H1 (cell line): ENCODE data around the gene RELT. TPM values are rescaled to one million over a fixed set of nuclear protein-coding genes. Genes with fewer than 3 reads are reported as not detected.

Experiments
- CTCF ChIA-PET: fragments of 300-600 bp; sonication (Branson Sonifier 250); formaldehyde crosslinking; loops from one replicate; lab custom pipeline; 2021; ENCODE audit not compliant: partially characterized antibody; lab: Charles Lee
- POLR2A ChIA-PET: fragments of 300-600 bp; sonication (Branson Sonifier 250); formaldehyde crosslinking; loops from one replicate; lab custom pipeline; 2021; ENCODE audit warnings: inconsistent platforms; ENCODE audit not compliant: partially characterized antibody; lab: Charles Lee
- DNase-seq, 2 experiments: peaks; one replicate each; pipeline versions ENCODE4 v3.0.0 to v3.0.0-alpha.2; 2010 to 2022; ENCODE audit warnings: low spot score in 2 of 2, low read depth in 1 of 2, mixed read lengths in 1 of 2
- FAIRE-seq: peaks from 2 replicates; lab custom pipeline; 2011; peaks lifted over from hg19 to GRCh38; lab: Jason Lieb, UNC
- H2AFZ ChIP-seq: 2 replicates; pipeline ENCODE4 v1.8.1; 2012; ENCODE audit warnings: low read length, inconsistent platforms
- H2AK5ac ChIP-seq: 2 replicates; pipeline ENCODE4 v1.6.1; 2013; ENCODE audit warnings: low read depth, low read length
- H2BK120ac ChIP-seq: replicated peaks from 2 replicates; pipeline ENCODE3; 2013; ENCODE audit warnings: low read depth, low read length, inconsistent platforms
- H2BK12ac ChIP-seq: 2 replicates; pipeline ENCODE4 v1.6.1; 2013; ENCODE audit warnings: low read depth, low read length
- H2BK15ac ChIP-seq: 2 replicates; pipeline ENCODE4 v1.6.1; 2013; ENCODE audit warnings: low read length
- H2BK20ac ChIP-seq: 2 replicates; pipeline ENCODE4 v1.6.1; 2013; ENCODE audit warnings: low read length
- H2BK5ac ChIP-seq: 2 replicates; pipeline ENCODE4 v1.6.1; 2013; ENCODE audit warnings: low read depth, low read length
- H3K14ac ChIP-seq: 2 replicates; pipeline ENCODE4 v1.6.1; 2013; ENCODE audit warnings: inconsistent platforms; ENCODE audit not compliant: insufficient read length
- H3K18ac ChIP-seq: 2 replicates; pipeline ENCODE4 v1.6.1; 2013; ENCODE audit warnings: low read length; ENCODE audit errors: extremely low read depth
- H3K23ac ChIP-seq: 2 replicates; pipeline ENCODE4 v1.6.1; 2013; ENCODE audit warnings: inconsistent platforms; ENCODE audit not compliant: insufficient read length
- H3K23me2 ChIP-seq: 2 replicates; pipeline ENCODE4 v1.6.1; 2013; ENCODE audit warnings: low read depth, low read length
- H3K27ac ChIP-seq: 2 replicates; pipeline ENCODE4 v1.6.1; 2011; ENCODE audit warnings: low read depth, low read length, inconsistent platforms
- H3K27me3 ChIP-seq, 4 experiments: replicated peaks in 1 of 4; 1 replicate in 1 of 4; 2 replicates in 3 of 4; pipeline versions ENCODE4 v1.6.1 to v1.8.1; 2011 to 2013; ENCODE audit warnings: low read length in 3 of 4, mild to moderate bottlenecking in 3 of 4, inconsistent platforms in 2 of 4, mixed read lengths in 2 of 4, moderate library complexity in 1 of 4; ENCODE audit not compliant: control insufficient read depth in 3 of 4, insufficient read depth in 3 of 4; ENCODE audit errors: extremely low read depth in 1 of 4
- H3K36me3 ChIP-seq, 4 experiments: 2 replicates each; pipeline versions ENCODE4 v1.6.1 to v1.8.1; 2011 to 2013; ENCODE audit warnings: mild to moderate bottlenecking in 4 of 4, low read length in 3 of 4, moderate library complexity in 2 of 4, control low read depth in 1 of 4, inconsistent platforms in 1 of 4; ENCODE audit not compliant: insufficient read depth in 4 of 4, control insufficient read depth in 2 of 4
- H3K4ac ChIP-seq: replicated peaks from 2 replicates; pipeline ENCODE3; 2013; ENCODE audit warnings: low read length, low read depth, mixed read lengths, inconsistent platforms; ENCODE audit not compliant: insufficient read length
- H3K4me1 ChIP-seq, 4 experiments: replicated peaks in 1 of 4; 1 replicate in 1 of 4; 2 replicates in 3 of 4; pipeline versions ENCODE4 v1.6.1 to v1.8.1; 2011 to 2013; ENCODE audit warnings: low read length in 3 of 4, inconsistent platforms in 2 of 4, mixed read lengths in 1 of 4; ENCODE audit not compliant: insufficient read depth in 4 of 4, control insufficient read depth in 3 of 4
- H3K4me2 ChIP-seq, 2 experiments: 2 replicates each; pipeline versions ENCODE4 v1.6.1 to v1.8.1; 2011 to 2013; ENCODE audit warnings: low read depth in 2 of 2, low read length in 2 of 2, control low read depth in 1 of 2, inconsistent platforms in 1 of 2, mild to moderate bottlenecking in 1 of 2; ENCODE audit not compliant: insufficient read depth in 1 of 2
- H3K4me3 ChIP-seq, 4 experiments: fragments of 200-600, 300-600 bp in 1 of 4; sonication (generic), shearing (Covaris generic), sonication (Bioruptor Twin) in 1 of 4; 2 replicates each; pipeline versions ENCODE4 v1.5.1 to v1.8.1; 2011 to 2016; ENCODE audit warnings: low read length in 4 of 4, low read depth in 3 of 4, control low read depth in 2 of 4, inconsistent platforms in 2 of 4, mild to moderate bottlenecking in 2 of 4, mixed read lengths in 1 of 4, moderate library complexity in 1 of 4; ENCODE audit not compliant: insufficient read depth in 2 of 4; ENCODE audit errors: extremely low read depth in 1 of 4
- H3K56ac ChIP-seq: replicated peaks from 2 replicates; pipeline ENCODE3; 2013; ENCODE audit warnings: low read depth, mild to moderate bottlenecking, mixed read lengths, low read length, inconsistent platforms; ENCODE audit not compliant: insufficient read length
- H3K79me1 ChIP-seq: 2 replicates; pipeline ENCODE4 v1.6.1; 2013; ENCODE audit warnings: low read depth, low read length, control low read depth
- H3K79me2 ChIP-seq, 2 experiments: 2 replicates each; pipeline versions ENCODE4 v1.6.1 to v1.8.1; 2012 to 2013; ENCODE audit warnings: low read length in 2 of 2, mild to moderate bottlenecking in 2 of 2, inconsistent platforms in 1 of 2; ENCODE audit not compliant: insufficient read depth in 2 of 2, control insufficient read depth in 1 of 2
- H3K9ac ChIP-seq, 4 experiments: replicated peaks in 1 of 4; 1 replicate in 1 of 4; 2 replicates in 3 of 4; pipeline versions ENCODE4 v1.6.1 to v1.8.1; 2011 to 2013; ENCODE audit warnings: low read depth in 3 of 4, low read length in 3 of 4, control low read depth in 2 of 4, mild to moderate bottlenecking in 2 of 4, moderate library complexity in 2 of 4, inconsistent platforms in 1 of 4; ENCODE audit errors: extremely low read depth in 1 of 4
- H3K9me3 ChIP-seq, 2 experiments: 2 replicates each; pipeline versions ENCODE4 v1.6.1 to v1.8.1; 2012 to 2013; ENCODE audit warnings: mild to moderate bottlenecking in 2 of 2, moderate library complexity in 2 of 2, control low read depth in 1 of 2, inconsistent platforms in 1 of 2, low read depth in 1 of 2, low read length in 1 of 2, mixed read lengths in 1 of 2; ENCODE audit not compliant: insufficient read depth in 2 of 2
- H4K20me1 ChIP-seq, 2 experiments: replicated peaks in 1 of 2; 2 replicates each; pipeline versions ENCODE3 to v1.8.1; 2011 to 2013; ENCODE audit warnings: inconsistent platforms in 2 of 2, low read length in 2 of 2, mild to moderate bottlenecking in 1 of 2; ENCODE audit not compliant: insufficient read depth in 2 of 2, control insufficient read depth in 1 of 2
- H4K5ac ChIP-seq: 2 replicates; pipeline ENCODE4 v1.6.1; 2013; ENCODE audit warnings: low read length, low read depth, mixed read lengths, inconsistent platforms; ENCODE audit not compliant: insufficient read length
- H4K8ac ChIP-seq: 2 replicates; pipeline ENCODE4 v1.8.0; 2013; ENCODE audit warnings: mild to moderate bottlenecking, moderate library complexity, low read length, inconsistent platforms; ENCODE audit not compliant: insufficient read depth; ENCODE audit errors: extremely low read depth
- H4K91ac ChIP-seq: replicated peaks from 2 replicates; pipeline ENCODE3; 2013; ENCODE audit warnings: low read length, mixed read lengths, inconsistent platforms; ENCODE audit not compliant: insufficient read length
- BACH1 ChIP-seq: IDR thresholded peaks from 2 replicates; pipeline ENCODE4 v1.6.1; 2012; ENCODE audit warnings: low read length, improper control_type of control experiment
- BRCA1 ChIP-seq: IDR thresholded peaks from 2 replicates; pipeline ENCODE4 v1.6.1; 2012; ENCODE audit warnings: low read depth, low read length, improper control_type of control experiment
- CREB1 ChIP-seq: IDR thresholded peaks from 2 replicates; pipeline ENCODE4 v1.6.1; 2012; ENCODE audit warnings: inconsistent platforms
- NANOG ChIP-seq: IDR thresholded peaks from 2 replicates; pipeline ENCODE4 v1.6.1; 2011; ENCODE audit warnings: low read length, low read depth, mild to moderate bottlenecking, inconsistent platforms; ENCODE audit not compliant: insufficient read depth, poor library complexity, severe bottlenecking
- WGBS, 2 experiments: shearing (Covaris generic) in 1 of 2; methylation state at CpG; one replicate each; pipeline versions ENCODE4 v1.1.6 to v1.1.7; 2013 to 2015; ENCODE audit warnings: low lambda C conversion rate in 2 of 2, mixed read lengths in 2 of 2, inconsistent platforms in 1 of 2, low coverage in 1 of 2, missing lambda C conversion rate in 1 of 2; ENCODE audit not compliant: insufficient replicate concordance in 2 of 2, insufficient coverage in 1 of 2, insufficient read length in 1 of 2; ENCODE audit errors: extremely low coverage in 1 of 2, missing lambda C conversion rate in 1 of 2; 5-methylcytosine and 5-hydroxymethylcytosine counted together
- polyA plus RNA-seq, 7 experiments: library from polyadenylated mRNA; depleted of rRNA in 3 of 7; stranded (reverse) in 5 of 7; unstranded in 2 of 7; fragments of >200 nt in 5 of 7; fragments of 200-250 nt in 2 of 7; gene quantifications; 1 replicate in 5 of 7; 2 replicates in 1 of 7; 4 replicates in 1 of 7; pipeline versions ENCODE4 v1.2.1 to v1.2.3, GENCODE V29; 2011 to 2013; ENCODE audit warnings: missing spikeins in 2 of 7, mixed read lengths in 2 of 7
- total RNA-seq: library from RNA; stranded (reverse); fragmentation: NEBNext Ultra II Directional; extraction: Animal tissue kit (Norgen Biotek cat#: 25700); gene quantifications from 2 replicates; pipeline ENCODE4 v1.2.1, GENCODE V29; 2021

The RELT gene
- total and polyA plus RNA-seq, 2 of the 8 experiments (the other 6 are each of a cell fraction or from before 2014, with no cell fraction given), result 3.4 to 5.7 TPM

DNA sequence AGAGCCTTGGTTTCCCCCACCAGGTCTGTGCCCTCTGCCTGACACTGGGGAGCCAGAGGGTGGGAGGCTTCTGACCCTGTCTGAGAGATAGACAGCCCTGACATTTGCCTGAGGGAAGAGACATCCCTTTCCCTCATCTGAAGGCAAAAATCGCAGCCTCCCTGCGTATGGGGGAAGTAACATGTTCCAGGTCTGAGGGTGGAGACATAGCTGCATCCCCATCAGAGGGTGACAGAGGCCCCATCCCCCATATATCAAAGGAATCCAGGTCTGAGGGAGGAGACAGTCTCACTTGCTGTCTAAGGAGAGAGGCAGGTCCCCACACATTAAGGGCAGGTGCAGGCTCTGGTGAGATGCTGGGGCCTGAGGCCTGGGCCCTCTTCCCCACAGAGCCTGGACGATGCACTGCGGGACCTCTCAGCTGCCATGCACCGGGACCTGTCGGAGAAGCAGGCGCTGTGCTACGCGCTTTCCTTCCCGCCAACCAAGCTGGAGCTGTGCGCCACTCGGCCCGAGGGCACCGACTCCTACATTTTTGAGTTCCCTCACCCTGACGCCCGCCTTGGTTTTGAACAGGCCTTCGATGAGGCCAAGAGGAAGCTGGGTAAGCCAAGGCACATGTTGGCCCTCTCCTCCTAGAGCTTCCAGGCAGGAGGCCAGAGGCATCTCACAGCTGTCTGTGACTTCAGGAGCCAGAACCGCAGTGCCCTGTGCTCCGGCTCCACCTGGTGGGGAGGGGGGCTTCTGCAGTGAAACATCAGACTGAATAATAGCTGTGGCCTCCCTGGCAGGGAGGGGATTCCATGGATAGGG, 16.1 kb upstream of the RELT start:
- Histone ChIP-seq H4K5ac (no peak overlapping the region), H2BK20ac (no peak overlapping the region), H3K18ac (no peak overlapping the region), H3K27me3 (peaks cover 0 to 4% (median 2%) of the 10 kb centered on the region in 4 experiments; a peak in 4 of 7 replicates), H3K4ac (no peak overlapping the region), H3K36me3 (no peaks in the 10 kb centered on the region), H2BK5ac (no peak overlapping the region), H3K4me2 (no peak overlapping the region), H3K9ac (no peak overlapping the region), H2BK12ac (no peak overlapping the region), H3K23me2 (peaks cover 3% of the 10 kb centered on the region; the same call in 1 of the 2 replicates), H2BK120ac (no peak overlapping the region), H4K91ac (no peak overlapping the region), H2AFZ (no peak overlapping the region), H3K79me1 (no peaks in the 10 kb centered on the region), H3K56ac (no peak overlapping the region), H4K8ac (no peak overlapping the region; the same call in 1 of the 2 replicates), H3K4me1 (peaks cover 0 to 3% (median under 1%) of the 10 kb centered on the region in 4 experiments; a peak in 3 of 7 replicates), H2BK15ac (no peak overlapping the region), H2AK5ac (no peak overlapping the region), H3K23ac (no peak overlapping the region), H3K27ac (no peak overlapping the region), H3K9me3 (no peaks in the 10 kb centered on the region), H3K14ac (no peak overlapping the region), H3K79me2 (no peaks in the 10 kb centered on the region), H3K4me3 (no peak overlapping the region), H4K20me1 (peaks cover 5% of the 10 kb centered on the region in 2 experiments)
- WGBS, 2 experiments, result 85% methylated on average over 19 of the region's 19 CpGs; no CpG with 5 or more reads in 1 of the 2 experiments
- peak in 1 of 2 experiments; percentile 83 for DNase-seq
- ChIA-PET POLR2A (interaction anchor here (0.8 to 1.0 kb wide), 2 partner anchors 9 to 52 kb away, joined by 3 to 6 read pairs; no protein-coding TSS in a partner anchor), CTCF (interaction anchor here (0.7 to 59.1 kb wide), 25 partner anchors 10 to 392 kb away, joined by 3 to 1456 read pairs (median 6); partner anchors contain the start of genes ARHGEF17, FCHSD2 and RELT)
- no peak for FAIRE-seq
- TF ChIP-seq BRCA1 (no peak), NANOG (no peak), CREB1 (0 out of 2 replicates have a peak, but pooled peaks have one; percentile 14), BACH1 (peak; percentile 58; the same call in 1 of the 2 replicates)
